K562 (cell line): ENCODE results near the gene AGRN. TPM values are rescaled to one million over a fixed set of nuclear protein-coding genes. Genes with fewer than 3 reads are reported as not detected.

Experiments used
- ARID2 ChIP-seq: fragments of 450-650 bp; IDR thresholded peaks from 2 replicates; pipeline ENCODE4 v1.6.1; 2017; ENCODE audit warnings: antibody characterized with exemption, mild to moderate bottlenecking
- ATF2 ChIP-seq: sonication (generic); formaldehyde crosslinking; IDR thresholded peaks from 2 replicates; pipeline ENCODE4 v1.8.1; 2022; ENCODE audit warnings: missing genetic modification reagents
- BDP1 ChIP-seq: IDR thresholded peaks from 3 replicates; pipeline ENCODE4 v1.6.1; 2011; ENCODE audit not compliant: insufficient read length, insufficient read depth
- BRF1 ChIP-seq: IDR thresholded peaks from 3 replicates; pipeline ENCODE4 v1.6.1; 2011; ENCODE audit warnings: borderline replicate concordance, mild to moderate bottlenecking; ENCODE audit not compliant: insufficient read length; ENCODE audit errors: extremely low read depth
- CCAR2 ChIP-seq: fragments of 200-400 bp; formaldehyde crosslinking; IDR thresholded peaks from 2 replicates; pipeline ENCODE4 v1.6.1; 2017; ENCODE audit warnings: mild to moderate bottlenecking, low read depth, low read length
- CHCHD3 ChIP-seq: fragments of 250-450 bp; sonication (Bioruptor Pico); IDR thresholded peaks from 2 replicates; pipeline ENCODE4 v2.1.2; 2022; ENCODE audit warnings: mild to moderate bottlenecking
- FOS ChIP-seq: IDR thresholded peaks from 3 replicates; pipeline ENCODE4 v1.6.1; 2011; ENCODE audit not compliant: insufficient read length; ENCODE audit errors: extremely low read depth
- FOXK1 ChIP-seq: sonication (generic); formaldehyde crosslinking; IDR thresholded peaks from 2 replicates; pipeline ENCODE4 v1.8.0; 2022; ENCODE audit warnings: missing genetic modification reagents, mild to moderate bottlenecking, borderline replicate concordance
- GABPA ChIP-seq: fragments of 200-800 bp; sonication (Bioruptor generic); conservative IDR thresholded peaks from 2 replicates; pipeline ENCODE4 v1.6.1; 2016; ENCODE audit warnings: low read depth, missing genetic modification characterization, missing compliant biosample characterization
- HNRNPK ChIP-seq: fragments of 200-400 bp; formaldehyde crosslinking; IDR thresholded peaks from one replicate; pipeline ENCODE4 v1.6.1; 2018; ENCODE audit warnings: mild to moderate bottlenecking, low read depth, low read length; ENCODE audit not compliant: poor library complexity, severe bottlenecking
- JUN ChIP-seq, 2 experiments: sonication (generic) in 1 of 2; formaldehyde crosslinking in 1 of 2; IDR thresholded peaks; 2 replicates each; pipeline versions ENCODE4 v1.6.1 to v1.8.0; 2012 to 2022; ENCODE audit warnings: borderline replicate concordance in 2 of 2, mild to moderate bottlenecking in 2 of 2, improper control_type of control experiment in 1 of 2, low read depth in 1 of 2, low read length in 1 of 2, missing genetic modification reagents in 1 of 2
- MAFK ChIP-seq: IDR thresholded peaks from 2 replicates; pipeline ENCODE4 v1.6.1; 2011; ENCODE audit warnings: low read length, improper control_type of control experiment
- MTA1 ChIP-seq: fragments of 450-650 bp; IDR thresholded peaks from 2 replicates; pipeline ENCODE4 v1.6.1; 2017; ENCODE audit warnings: borderline replicate concordance
- NFATC3 ChIP-seq: fragments of 450-650 bp; IDR thresholded peaks from 2 replicates; pipeline ENCODE4 v1.6.1; 2017; ENCODE audit warnings: mild to moderate bottlenecking
- PHF21A ChIP-seq: fragments of 450-650 bp; IDR thresholded peaks from 2 replicates; pipeline ENCODE4 v1.6.1; 2017; ENCODE audit warnings: low read depth, borderline replicate concordance
- SETDB1 ChIP-seq: IDR thresholded peaks from one replicate; pipeline ENCODE4 v1.6.1; 2012; ENCODE audit warnings: low read length, control low read depth, inconsistent platforms
- SMARCB1 ChIP-seq: IDR thresholded peaks from 2 replicates; pipeline ENCODE4 v1.6.1; 2011; ENCODE audit warnings: improper control_type of control experiment, low read depth; ENCODE audit not compliant: insufficient read length
- TFAM ChIP-seq: fragments of 250-450 bp; sonication (Bioruptor Pico); conservative IDR thresholded peaks from 2 replicates; pipeline ENCODE4 v1.5.0; 2021; ENCODE audit warnings: mild to moderate bottlenecking, moderate library complexity
- THAP12 ChIP-seq: fragments of 250-450 bp; sonication (Bioruptor Pico); IDR thresholded peaks from 2 replicates; pipeline ENCODE4 v1.9.0; 2021; ENCODE audit warnings: mild to moderate bottlenecking, inconsistent platforms
- VEZF1 ChIP-seq: fragments of 200-800 bp; sonication (Bioruptor generic); IDR thresholded peaks from 2 replicates; pipeline ENCODE4 v1.6.1; 2017; ENCODE audit warnings: missing genetic modification characterization, missing compliant biosample characterization
- ZNF696 ChIP-seq: fragments of 250-450 bp; sonication (Bioruptor Pico); conservative IDR thresholded peaks from 2 replicates; pipeline ENCODE4 v1.4.0; 2020; ENCODE audit warnings: mild to moderate bottlenecking, moderate library complexity
- polyA plus RNA-seq, 8 experiments: library from polyadenylated mRNA; depleted of rRNA in 4 of 8; stranded (reverse) in 5 of 8; unstranded in 3 of 8; fragments of >200 nt; fragmentation: Nextera tagmentation in 2 of 8; fragmentation: Illumina TruSeq in 1 of 8; extraction: Ambion mirVana in 2 of 8; extraction: Trizol in 1 of 8; gene quantifications; 2 replicates each; pipeline versions ENCODE4 v1.2.1 to v1.2.3, GENCODE V29; 2011 to 2014; ENCODE audit warnings: inconsistent platforms in 1 of 8, missing spikeins in 1 of 8
- total RNA-seq, 7 experiments: library from RNA; depleted of rRNA in 6 of 7; stranded (reverse); fragments of >200 nt in 6 of 7; fragmentation: Illumina TruSeq in 2 of 7; extraction: Trizol in 2 of 7; gene quantifications; 2 replicates each; pipeline versions ENCODE4 v1.2.1 to v1.2.3, GENCODE V29; 2011 to 2021; ENCODE audit warnings: low replicate concordance in 1 of 7

The AGRN gene
- total and polyA plus RNA-seq, 9 of the 15 experiments (the other 6 are each of a cell fraction or from before 2014, with no cell fraction given): 0.04 to 111 (median 18.1) TPM

- no peak for TF ChIP-seq ARID2
- TF ChIP-seq FOXK1: no peak
- TF ChIP-seq GABPA (tag): no peak
- no peak for TF ChIP-seq BRF1
- TF ChIP-seq VEZF1 (CRISPR knock-in tag): peak; percentile 48
- TF ChIP-seq THAP12: peak; percentile 69; the same call in 1 of the 2 replicates
- no peak for TF ChIP-seq BDP1
- TF ChIP-seq ZNF696 (CRISPR knock-in tag): no peak
- no peak for TF ChIP-seq MAFK
- TF ChIP-seq NFATC3: no peak
- TF ChIP-seq PHF21A: no peak
- TF ChIP-seq ATF2 (CRISPR knock-in tag): no peak
- no peak for TF ChIP-seq SETDB1
- no peak for TF ChIP-seq SMARCB1
- no peak for TF ChIP-seq JUN (IDR thresholded peaks at IDR 0.05; ENCODE audit: borderline replicate concordance, low read depth, low read length)
- TF ChIP-seq JUN (CRISPR knock-in tag; IDR thresholded peaks at IDR 0.05; ENCODE audit: borderline replicate concordance): no peak
- no peak for TF ChIP-seq FOS
- TF ChIP-seq MTA1: no peak
- no peak for TF ChIP-seq CCAR2
- TF ChIP-seq TFAM (CRISPR knock-in tag): no peak
- TF ChIP-seq CHCHD3: no peak
- no peak for TF ChIP-seq HNRNPK
These were observed 39.8 kb downstream of the AGRN start (continued) for GRCh38 chr1:1059494-1060280.
